ENCODE results near the gene KCNH2. TPM values are rescaled to one million over a fixed set of nuclear protein-coding genes. Genes with fewer than 3 reads are reported as not detected.

KCNH2 gene
- total and polyA plus RNA-seq, 2 experiments from 2014 or later: 2.6 to 14.7 TPM

- no peaks in the 10 kb centered on the region for H3K36me3 ChIP-seq (ENCODE audit: insufficient read depth)
- H3K4me2 ChIP-seq: no peak overlapping the region
- Mint-ChIP-seq H3K27ac (no peak overlapping the region), H3K9me3 (no peaks in the 10 kb centered on the region), H3K4me1 (no peaks in the 10 kb centered on the region), H3K36me3 (ENCODE audit: low read depth) (no peaks in the 10 kb centered on the region), H3K27me3 (ENCODE audit: insufficient read depth, low read depth, poor library complexity) (peaks cover 5% of the 10 kb centered on the region), H3K4me3 (no peak overlapping the region)
- no peak overlapping the region for H3K4me3 ChIP-seq
- no peaks in the 10 kb centered on the region for H3K79me2 ChIP-seq (replicated peaks; ENCODE audit: insufficient read depth)
- ATAC-seq (no peak), DNase-seq (ENCODE audit: low spot score) (no peak)
- H2AFZ ChIP-seq: no peak overlapping the region
- H3K27ac ChIP-seq (ENCODE audit: low read depth): no peak overlapping the region
- H3K4me1 ChIP-seq (ENCODE audit: insufficient read depth): no peaks in the 10 kb centered on the region
- no peaks in the 10 kb centered on the region for H4K20me1 ChIP-seq (replicated peaks; ENCODE audit: insufficient read depth)
- no peaks in the 10 kb centered on the region for H3K27me3 ChIP-seq (ENCODE audit: insufficient read depth)
- TF ChIP-seq ZNF462 (CRISPR knock-in tag; IDR thresholded peaks at IDR 0.05) (no peak), POLR2AphosphoS5 (IDR thresholded peaks at IDR 0.05; ENCODE audit: low read depth) (no peak), NANOG (IDR thresholded peaks at IDR 0.05; ENCODE audit: borderline replicate concordance) (no peak), ETS1 (IDR thresholded peaks at IDR 0.05) (no peak)
- no peaks in the 10 kb centered on the region for H3F3A ChIP-seq (replicated peaks; ENCODE audit: low read depth)
- no peaks in the 10 kb centered on the region for H3K9me2 ChIP-seq (ENCODE audit: insufficient read depth)
Measured at GRCh38 chr7:150931199-150931869, 46.8 kb downstream of the KCNH2 start.

GRCh38 chr7:150928541-150928940, 49.6 kb downstream of the KCNH2 start:
- no peaks in the 10 kb centered on the region for H3K4me1 Mint-ChIP-seq
- Histone ChIP-seq H4K20me1 (replicated peaks; ENCODE audit: insufficient read depth) (no peaks in the 10 kb centered on the region), H3K9me2 (ENCODE audit: insufficient read depth) (no peaks in the 10 kb centered on the region), H3K27me3 (ENCODE audit: insufficient read depth) (no peaks in the 10 kb centered on the region), H3K79me2 (replicated peaks; ENCODE audit: insufficient read depth) (no peaks in the 10 kb centered on the region), H3K4me1 (ENCODE audit: insufficient read depth) (no peaks in the 10 kb centered on the region), H3K36me3 (ENCODE audit: insufficient read depth) (no peaks in the 10 kb centered on the region), H3K27ac (ENCODE audit: low read depth) (no peak overlapping the region), H3F3A (replicated peaks; ENCODE audit: low read depth) (no peaks in the 10 kb centered on the region), H3K4me3 (no peak overlapping the region), H2AFZ (no peak overlapping the region), H3K4me2 (no peak overlapping the region)
- peaks cover 4% of the 10 kb centered on the region for H3K27me3 Mint-ChIP-seq (ENCODE audit: insufficient read depth, low read depth, poor library complexity)
- H3K9me3 Mint-ChIP-seq: no peaks in the 10 kb centered on the region
- DNase-seq (ENCODE audit: low spot score) (no peak), ATAC-seq (no peak)
- H3K36me3 Mint-ChIP-seq (ENCODE audit: low read depth): no peaks in the 10 kb centered on the region
- no peak overlapping the region for H3K27ac Mint-ChIP-seq
- H3K4me3 Mint-ChIP-seq: no peak overlapping the region
- TF ChIP-seq EZH2phosphoT487 (IDR thresholded peaks at IDR 0.05; ENCODE audit: unreplicated experiment) (no peak), EZH2 (IDR thresholded peaks at IDR 0.05; ENCODE audit: low read depth, unreplicated experiment) (no peak), POLR2AphosphoS5 (IDR thresholded peaks at IDR 0.05; ENCODE audit: low read depth) (no peak), CTCF (conservative IDR thresholded peaks at IDR 0.05; ENCODE audit: low read depth in 2 of 2) (no peak), ZNF114 (CRISPR knock-in tag; IDR thresholded peaks at IDR 0.05) (no peak), STAT1 (IDR thresholded peaks at IDR 0.05; ENCODE audit: unreplicated experiment) (no peak), ETS1 (IDR thresholded peaks at IDR 0.05) (no peak), JUNB (IDR thresholded peaks at IDR 0.05; ENCODE audit: unreplicated experiment) (no peak), CREB1 (CRISPR knock-in tag; IDR thresholded peaks at IDR 0.05; ENCODE audit: low read depth) (no peak), NANOG (IDR thresholded peaks at IDR 0.05; ENCODE audit: borderline replicate concordance) (no peak), ZNF331 (CRISPR knock-in tag; IDR thresholded peaks at IDR 0.05; ENCODE audit: low read depth) (no peak)

All from GM23338 (cell line).